ENCODE results near the gene SLC22A13.
"Not testable (repeated sequence)": the region's sequence is repeated elsewhere in the genome, so short reads cannot be mapped to it uniquely, and the experiment has no call there.

Gene SLC22A13

DNA sequence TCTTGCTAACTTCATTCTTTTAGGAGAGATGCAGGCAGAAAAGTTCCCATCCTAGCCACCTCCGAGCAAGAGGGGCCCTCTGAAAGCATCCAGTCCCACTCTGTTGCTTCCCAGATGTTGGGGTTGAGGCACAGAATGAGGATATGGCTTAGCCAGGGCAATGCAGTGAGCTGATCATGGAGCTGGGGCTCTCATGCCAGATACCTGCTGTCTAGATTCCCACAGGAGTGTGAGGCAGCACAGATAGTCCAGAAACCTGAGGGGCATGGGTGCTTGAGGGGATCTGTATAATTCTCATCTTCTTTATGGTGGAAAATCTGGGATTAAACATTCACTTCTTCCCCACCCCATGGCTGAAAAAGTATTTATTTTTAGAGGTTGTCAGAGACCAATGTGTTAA lies 1.2 kb downstream of the SLC22A13 start:
- no peak for DNase-seq

DNA sequence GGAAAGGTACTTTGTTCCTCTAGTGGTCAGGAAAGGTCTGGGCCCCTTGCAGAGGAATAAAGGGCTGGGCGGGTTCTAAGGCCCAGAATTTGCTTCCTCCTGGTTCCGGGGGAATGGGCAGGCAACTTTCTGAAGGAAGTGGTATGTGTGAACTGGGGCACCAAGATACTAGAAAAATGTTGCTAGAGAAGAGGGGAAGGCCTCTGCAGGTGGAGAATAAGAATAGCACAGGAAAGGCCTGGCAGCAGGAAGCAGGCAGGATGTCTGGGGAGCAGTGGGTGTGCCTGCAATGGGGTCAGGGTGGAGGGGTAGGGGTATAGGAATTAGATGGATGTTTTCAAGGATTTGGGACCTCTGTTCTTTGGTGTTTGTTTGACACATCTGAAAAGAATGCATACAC lies 2.0 kb downstream of the SLC22A13 start:
- DNase-seq, result no peak

DNA sequence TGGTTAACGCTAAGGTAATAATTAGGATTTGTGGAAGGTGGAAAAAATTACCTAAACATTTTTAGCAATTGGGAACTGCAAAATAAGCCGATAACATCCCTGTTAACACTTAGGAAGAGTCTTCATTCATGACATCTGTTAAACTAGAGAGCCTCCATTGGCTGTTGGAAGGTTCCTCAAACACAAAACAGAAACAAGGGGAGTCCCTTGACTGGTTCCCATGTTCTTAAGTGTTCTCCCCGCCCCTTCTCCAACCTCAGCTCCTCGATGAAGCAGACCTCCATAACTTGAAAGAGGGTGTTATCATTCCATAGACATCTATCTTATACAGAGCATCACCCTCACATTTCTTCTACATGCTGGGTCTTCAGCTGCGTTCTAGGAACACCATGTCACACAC lies 2.5 kb downstream of the SLC22A13 start:
- DNase-seq, result no peak

DNA sequence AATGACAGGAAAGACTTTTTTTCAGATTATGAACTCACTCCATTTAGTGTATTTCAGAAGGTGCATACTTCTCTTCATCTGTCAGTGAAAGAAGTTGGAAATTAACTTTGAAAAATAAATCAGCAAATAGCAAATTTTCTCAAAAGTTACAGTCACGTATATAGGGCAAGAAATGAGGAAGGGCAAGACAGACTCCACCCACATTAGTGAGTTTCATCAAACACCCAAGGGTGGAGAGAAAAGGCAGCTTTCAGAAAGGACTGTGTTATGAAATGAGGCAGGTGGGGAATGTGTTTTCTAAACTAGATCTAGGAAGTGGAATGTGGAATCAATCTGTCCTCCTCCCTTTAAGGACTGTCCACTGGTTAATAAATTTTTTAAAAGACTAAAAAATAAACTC lies 2.9 kb downstream of the SLC22A13 start:
- DNase-seq, result no peak

DNA sequence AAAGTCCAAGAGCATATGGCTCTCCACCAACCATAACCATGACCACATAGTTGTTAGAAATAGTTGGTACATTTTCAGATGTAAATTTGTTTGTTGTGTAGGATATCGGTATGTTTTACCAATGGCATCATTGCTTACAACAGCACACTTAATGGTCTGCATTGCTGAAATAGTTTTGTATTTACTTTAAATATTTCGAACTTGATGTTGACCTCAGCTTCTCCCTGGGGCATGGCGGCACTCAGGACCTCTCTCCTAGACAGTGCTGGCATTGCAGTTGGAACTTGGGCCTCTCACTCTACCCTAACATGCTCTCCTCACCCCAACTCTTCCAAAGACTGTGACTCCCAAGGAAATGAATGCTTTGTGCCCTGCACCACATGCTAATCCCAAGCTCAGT lies 5.0 kb downstream of the SLC22A13 start:
- no peak for DNase-seq

DNA sequence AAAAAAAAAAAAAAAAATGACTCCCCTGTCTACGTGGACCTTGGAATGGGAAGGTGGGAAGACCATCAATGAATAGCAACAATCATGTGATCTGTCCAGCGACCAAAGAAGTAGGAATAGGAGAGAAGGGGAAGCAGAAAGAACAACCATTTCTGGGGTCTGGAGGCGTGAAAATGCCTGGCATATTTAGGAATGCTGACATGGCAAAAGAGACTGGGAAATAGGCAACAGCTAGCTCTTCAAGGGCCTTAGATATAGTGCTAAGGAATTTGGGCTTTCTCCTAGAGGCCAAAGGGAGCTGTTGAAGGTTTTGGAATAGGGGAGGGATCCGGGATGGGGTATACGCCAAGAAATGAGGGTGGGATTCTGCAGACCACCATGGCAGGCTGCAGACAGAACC lies 5.9 kb downstream of the SLC22A13 start:
- no peak for DNase-seq

DNA sequence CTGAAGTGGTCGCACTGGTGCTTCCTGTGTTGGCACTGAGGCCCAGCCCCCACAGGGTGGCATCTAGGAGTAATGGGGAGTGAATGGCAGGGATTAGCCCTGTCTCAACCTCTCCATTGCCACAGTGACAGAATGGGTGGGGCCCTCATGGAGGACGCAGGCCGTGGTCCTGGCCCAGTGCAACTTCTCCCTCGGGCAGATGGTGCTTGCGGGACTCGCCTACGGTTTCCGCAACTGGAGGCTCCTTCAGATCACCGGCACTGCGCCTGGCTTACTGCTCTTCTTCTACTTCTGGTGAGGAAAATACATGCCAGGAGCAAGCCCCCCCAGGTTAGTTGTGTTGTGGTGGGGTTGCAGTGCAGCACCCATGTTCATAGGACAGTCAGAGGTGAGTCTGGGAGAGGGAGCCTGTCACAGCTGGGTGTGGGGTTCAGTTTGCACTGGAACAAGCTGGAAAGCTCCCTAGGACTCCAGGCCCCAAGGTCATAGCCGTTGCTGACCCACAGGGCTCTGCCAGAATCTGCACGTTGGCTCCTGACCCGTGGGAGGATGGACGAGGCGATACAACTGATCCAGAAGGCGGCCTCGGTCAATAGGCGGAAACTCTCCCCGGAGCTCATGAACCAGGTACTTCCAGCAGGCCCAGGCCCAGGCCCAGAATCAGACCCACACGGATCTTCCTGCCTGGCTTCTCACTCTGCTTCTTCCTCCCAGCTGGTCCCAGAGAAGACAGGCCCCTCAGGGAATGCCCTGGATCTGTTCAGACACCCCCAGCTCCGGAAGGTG lies 9.4 kb downstream of the SLC22A13 start:
- DNase-seq, result no peak

DNA sequence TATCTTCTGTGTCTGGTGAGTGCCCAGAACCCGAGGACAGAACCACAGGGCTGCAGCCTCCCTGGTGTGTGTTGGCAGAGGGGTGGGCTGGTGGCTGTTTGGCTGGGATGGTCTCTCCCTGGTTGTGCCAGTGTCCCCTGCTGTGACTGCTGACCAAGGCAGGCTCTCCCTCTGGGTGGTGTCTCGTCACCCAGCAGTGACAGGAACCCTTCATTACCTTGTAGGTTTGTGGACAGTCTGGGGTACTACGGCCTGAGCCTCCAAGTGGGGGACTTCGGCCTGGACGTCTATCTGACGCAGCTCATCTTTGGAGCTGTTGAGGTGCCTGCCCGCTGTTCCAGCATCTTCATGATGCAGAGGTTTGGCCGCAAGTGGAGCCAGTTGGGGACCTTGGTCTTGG lies 10.0 kb downstream of the SLC22A13 start:
- DNase-seq, result no peak

DNA sequence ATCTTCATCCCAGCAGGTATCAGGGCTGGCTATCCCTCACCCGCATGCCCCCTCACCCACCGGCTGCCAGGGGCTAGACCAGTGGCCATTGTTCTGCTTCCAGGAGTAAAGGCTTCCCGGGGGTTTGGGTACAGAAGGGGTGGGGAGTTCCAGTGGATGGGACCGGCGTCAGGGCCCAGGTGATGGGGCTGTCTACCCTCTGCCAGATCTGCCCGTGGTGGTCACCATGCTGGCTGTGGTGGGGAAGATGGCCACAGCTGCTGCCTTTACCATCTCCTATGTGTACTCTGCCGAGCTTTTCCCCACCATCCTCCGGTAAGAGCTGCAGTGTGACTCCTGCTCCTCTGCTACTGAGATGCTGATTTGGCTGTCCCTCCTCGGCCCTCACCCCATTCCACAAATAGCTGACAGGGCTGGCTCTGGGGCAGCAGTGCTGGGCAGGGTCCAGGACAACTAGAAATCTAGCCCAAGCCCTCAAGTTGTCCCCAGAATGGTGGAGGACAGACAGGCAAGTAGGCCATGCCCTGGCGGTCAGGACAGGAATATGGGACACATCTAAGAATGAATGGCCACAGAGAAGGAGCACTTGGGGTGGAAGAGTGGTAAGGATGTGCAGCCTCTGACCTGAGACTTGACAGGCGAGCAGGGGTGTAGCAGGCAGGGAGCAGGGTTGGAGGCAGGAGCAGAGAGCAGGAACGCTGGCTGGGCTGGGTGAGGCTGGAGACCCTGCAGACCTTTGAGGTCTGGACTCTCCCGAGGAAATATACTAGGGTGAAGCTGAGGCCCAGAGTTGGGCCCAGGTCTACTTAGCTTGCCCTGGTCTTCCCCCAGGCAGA lies 10.7 kb downstream of the SLC22A13 start:
- DNase-seq, result no peak

DNA sequence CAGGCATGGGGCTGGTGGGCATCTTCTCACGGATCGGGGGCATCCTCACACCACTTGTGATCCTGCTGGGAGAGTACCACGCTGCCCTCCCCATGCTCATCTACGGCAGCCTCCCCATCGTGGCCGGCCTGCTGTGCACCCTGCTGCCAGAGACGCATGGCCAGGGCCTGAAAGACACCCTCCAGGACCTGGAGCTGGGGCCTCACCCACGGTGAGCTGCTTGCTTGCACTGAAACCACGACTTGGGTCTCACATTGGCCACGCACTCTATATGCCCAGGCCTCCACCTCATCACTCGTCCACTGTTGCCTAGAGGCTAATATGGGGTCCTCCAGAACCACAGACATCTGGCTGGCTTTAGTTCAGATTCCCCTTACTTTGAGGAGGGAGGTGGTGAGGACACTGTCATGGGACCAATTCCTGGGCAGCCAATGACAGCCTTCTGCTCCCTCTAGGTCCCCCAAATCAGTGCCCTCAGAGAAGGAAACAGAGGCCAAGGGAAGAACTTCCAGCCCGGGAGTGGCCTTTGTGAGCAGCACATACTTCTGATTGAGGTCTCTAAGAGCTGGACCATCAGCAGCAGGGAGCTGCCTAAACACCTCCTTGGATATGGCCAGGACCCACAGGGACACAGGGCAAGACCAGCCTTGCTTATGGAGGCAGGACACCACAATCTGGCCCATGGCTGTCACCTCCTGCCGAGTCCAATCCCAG lies 11.5 kb downstream of the SLC22A13 start:
- no peak for DNase-seq

DNA sequence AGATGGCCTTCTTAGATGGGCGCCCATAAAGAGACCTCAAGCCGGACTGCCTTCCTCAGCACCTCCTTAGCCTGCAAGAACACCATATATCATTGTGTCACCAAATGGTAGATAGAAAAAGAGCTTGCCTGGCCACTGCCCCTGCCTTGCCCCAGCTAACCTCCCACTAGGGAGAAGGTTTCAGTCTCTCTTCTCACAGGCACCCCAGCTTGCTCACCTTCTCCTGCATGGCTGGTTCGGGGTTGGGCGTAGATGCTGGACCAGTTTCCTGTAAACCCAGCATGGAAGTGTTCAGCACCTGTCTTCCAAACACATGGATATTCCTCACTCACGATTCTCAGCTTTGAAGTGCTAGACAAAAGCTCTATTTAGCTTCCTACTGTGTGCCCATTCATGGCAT lies 13.2 kb downstream of the SLC22A13 start:
- no peak for DNase-seq

DNA sequence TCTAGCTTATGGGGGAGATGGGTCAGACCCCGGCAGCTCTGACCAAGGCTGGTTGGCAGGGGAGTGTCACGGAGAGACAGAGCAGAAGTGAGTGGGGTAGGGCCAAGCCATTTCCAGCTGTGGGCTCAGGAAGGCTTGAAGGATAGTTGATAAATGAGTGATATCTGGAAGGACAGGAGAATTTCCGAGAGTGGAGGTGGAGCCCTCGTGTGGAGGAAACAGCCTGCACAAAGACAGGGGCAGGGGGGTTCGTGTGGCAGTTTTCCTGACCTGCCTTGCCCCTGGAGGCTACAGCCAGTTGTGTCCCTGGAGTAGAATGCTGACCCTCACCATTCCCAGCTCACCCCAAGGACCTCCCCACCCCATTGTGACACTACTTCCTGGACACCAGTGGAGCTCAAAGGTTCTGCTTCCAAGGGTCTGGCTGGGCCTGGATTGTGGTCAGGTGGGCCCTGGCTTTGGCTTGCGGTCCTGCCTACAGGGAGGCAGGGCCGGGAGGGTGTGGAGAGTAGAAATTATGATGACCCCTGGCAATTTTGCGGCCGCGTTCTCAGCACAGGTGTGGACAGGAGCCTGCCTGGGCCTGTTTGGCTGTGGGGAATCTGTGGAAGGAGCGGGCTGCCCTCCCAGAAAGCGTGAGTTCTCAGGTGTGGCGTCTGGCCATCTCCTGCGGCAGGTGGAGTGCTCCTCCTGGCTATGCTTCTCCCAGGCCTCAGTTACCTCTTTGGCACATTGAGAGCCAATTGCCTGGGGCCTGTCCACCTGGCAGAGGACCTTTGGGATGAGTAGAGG lies 16.5 kb downstream of the SLC22A13 start, which contains the start of gene SLC22A14:
SLC22A14 (plus strand) TSS at position 400 of the 792 bp plus-strand sequence. CDS start 23,733 bp downstream, outside the sequence.
- no peak for DNase-seq

DNA sequence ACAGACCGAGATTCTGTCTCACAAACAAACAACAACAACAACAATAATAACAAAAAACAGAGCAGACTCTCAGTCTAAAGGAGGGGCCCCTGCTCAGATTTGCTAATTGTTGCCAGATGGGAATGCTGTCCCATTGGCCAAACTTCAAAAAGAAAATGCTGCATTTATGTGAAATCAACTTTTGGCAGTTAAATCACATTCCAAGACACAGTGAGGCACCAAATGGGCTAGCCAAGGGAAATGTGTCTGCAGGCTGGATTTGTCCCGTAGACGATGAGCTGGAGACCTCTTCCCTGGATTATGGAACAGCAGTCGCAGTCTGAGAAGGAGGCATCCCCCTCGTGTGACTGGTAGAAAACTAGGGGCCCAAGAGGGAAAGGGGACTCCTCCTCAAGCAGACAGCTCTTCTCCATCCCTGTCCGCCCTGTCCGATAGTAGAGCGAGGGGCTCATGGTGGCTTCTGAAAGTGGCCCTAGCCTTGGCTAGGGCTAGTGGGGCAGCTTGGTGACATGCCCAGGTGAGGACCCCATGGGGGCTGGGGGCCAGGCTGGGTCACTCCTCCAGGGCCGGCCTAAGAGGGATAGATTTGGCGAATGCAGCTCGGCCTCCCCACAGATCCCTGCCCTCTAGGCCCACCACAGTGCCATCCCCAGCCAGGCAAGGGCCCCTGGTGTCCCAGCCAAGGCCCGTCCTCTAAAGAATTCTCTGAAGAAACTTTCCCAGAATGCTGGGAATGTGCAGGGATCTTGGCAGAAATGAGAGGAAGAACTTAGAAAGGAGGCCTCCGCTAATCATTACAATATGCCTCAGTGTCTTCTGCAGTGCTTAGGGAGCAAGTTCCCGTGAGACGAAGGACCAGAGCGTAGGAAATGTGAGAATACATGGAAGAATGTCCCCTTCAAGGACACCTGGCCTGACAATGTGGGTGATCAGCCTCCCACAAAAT lies 18.5 kb downstream of the SLC22A13 start:
- DNase-seq, result no peak

DNA sequence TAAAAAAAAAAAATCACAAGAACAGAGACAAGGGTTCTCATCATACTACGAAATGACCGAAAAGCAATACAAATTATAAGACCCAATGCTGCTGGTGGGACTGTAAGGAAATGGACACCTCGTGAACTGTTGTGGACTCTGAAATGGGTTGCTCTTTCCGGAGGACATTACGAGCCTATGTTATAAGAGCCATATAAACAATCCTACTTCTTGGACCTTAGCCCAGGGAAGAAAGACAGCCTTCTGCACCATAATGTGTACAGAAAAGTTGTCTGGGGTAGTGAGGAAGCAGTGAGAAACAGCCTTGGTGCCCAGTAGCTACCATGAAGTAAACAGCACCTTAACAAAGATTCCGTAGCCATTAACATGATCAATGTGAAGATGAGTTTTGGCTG lies 19.1 kb downstream of the SLC22A13 start:
- no peak for DNase-seq

DNA sequence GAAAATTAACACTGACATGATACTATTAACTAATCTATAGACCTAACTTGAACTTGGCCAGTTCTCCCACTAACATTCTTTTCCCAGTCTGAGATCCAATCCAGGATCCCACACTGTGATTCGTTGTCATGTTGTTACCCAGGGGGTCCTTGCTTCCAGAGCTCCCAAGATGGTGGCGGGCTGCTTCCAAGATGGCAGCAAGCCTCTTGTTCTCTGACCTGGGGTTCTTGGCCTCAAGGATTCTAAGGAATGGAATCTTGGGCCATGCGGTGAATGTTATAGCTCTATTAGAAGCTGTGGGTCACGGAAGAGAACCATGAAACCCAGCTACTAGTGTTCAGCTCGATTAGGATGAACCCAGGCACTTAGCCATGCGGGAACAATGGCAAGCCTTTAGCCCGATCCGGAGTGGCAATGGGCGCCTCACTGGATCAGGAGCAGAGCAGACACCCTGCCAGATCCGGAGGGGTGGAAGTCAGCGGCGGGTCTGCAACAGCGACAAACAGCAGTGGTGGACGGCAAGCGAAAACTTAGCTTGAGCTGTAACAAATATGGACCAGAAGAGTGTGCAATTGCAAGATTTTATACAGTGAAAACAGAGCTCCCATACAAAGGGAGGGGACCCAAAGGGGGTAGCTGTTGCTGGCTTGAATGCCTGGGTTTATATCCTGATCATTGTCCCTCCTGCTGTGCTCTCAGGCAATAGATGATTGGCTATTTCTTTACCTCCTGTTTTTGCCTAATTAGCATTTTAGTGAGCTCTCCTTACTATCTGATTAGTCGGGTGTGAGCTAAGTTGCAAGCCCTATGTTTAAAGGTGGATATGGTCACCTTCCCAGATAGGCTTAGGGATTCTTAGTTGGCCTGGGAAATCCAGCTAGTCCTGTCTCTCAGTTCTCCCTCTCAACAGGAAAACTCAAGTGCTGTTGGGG lies 23.9 kb downstream of the SLC22A13 start:
- DNase-seq, result not testable (repeated sequence)

DNA sequence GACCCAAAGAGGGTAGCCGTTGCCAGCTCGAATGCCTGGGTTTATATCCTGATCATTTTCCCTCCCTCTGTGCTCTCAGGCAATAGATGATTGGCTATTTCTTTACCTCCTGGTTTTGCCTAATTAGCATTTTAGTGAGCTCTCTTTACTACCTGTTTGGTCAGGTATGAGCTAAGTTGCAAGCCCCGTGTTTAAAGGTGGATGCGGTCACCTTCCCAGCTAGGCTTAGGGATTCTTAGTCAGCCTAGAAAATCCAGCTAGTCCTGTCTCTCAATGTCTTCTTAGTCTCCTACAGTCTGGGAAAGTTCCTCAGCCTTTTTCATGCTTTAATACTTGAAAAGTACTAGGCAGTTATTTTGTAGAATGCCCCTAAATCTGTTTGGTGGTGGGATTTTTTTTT lies 31.4 kb downstream of the SLC22A13 start:
- DNase-seq, result not testable (repeated sequence)

DNA sequence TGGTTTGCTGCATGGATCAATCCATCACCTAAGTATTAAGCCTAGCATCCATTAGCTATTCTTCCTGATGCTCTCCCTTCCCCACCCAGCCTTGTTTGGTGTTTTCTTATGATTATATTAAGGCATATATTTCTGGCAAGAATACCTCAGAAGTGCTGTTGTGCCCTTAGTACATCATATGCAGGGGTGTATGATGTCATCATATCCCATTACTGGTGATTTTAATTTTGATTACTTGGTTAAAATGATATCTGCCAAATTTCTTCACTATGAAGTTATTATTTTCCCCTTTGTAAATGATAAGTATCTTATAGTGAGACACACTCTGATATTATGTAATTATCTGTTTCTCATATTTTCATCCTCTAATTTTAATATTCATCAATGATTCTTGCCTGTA lies 31.9 kb downstream of the SLC22A13 start:
- no peak for DNase-seq

DNA sequence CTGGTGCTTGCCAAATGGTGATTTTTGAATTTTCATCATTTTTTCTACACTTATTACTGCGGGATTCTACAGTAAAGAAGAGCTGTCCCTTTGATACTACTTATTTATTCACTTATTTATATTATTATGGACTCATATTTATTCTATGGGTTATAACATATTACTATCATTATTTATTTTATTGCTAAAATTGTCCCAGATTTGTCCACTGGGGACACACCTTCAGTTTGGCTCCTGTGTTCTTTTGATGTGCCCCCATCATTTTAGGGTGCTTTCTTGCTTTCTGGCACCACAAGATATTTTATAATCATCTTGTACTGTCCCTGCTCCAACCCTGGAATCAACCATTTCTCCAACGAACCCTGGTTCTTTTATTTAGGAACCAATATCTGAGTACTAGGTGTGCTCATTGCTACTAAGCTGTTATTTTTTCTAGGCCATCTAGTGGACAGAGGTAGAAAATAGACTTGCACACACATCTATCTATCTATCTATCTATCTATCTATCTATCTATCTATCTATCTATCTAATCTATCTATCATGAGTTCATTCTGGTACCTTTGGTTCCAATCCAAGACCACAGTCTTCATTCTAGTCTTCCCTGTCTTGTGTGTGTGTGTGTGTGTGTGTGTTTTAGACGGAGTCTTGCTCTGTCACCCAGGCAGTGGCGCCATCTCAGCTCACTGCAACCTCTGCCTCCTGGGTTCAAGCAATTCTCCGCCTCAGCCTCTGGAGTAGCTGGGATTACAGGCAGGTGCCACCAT lies 32.5 kb downstream of the SLC22A13 start:
- no peak for DNase-seq

DNA sequence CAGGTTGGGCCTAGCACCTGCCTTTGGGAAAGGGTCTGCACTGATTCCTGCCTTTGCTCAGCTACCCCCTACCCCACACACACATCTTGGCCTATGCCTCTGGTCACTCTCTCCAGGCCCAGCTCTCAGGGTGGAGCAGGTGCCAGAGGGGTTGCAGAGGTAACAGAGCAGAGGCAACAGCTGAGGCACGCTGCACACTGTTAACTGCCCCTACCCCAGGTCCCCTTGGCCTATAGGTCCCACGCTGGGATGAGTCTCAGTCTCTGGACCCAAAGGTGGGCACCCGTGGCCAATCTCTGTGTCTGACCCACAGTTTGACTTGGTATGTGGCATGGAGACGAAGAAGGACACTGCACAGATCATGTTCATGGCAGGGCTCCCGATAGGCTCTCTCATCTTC lies 41.3 kb downstream of the SLC22A13 start:
- no peak for DNase-seq

DNA sequence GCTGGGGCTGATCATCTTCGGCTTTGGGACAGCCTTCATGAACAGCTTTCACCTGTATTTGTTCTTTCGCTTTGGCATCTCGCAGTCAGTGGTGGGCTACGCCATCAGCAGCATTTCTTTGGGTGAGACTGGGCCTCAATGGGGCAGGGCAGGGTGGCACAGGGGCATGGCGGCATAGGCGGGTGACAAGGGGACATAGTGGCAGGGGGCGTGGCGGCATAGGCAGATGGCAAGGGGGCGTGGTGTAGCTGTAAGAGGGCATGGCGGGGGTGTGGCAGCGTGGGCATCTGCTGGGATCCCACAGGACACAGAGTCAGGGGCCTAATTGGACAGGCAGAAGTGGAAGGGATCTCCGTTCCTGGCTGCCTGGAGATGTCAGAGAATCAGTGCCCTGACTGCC lies 42.0 kb downstream of the SLC22A13 start:
- DNase-seq, result no peak

Data from DMS 273 treated with DMSO at 0.1 percent for 48 hours (cell line).